Activated naive CD8-positive, alpha-beta T cell treated with anti-CD3 and anti-CD28 coated beads, Interleukin-2, amount 50 U/mL, for 24 hours (primary cell): Measurements from ENCODE around the gene MCM9.
"Not testable (repeated sequence)": the region's sequence is repeated elsewhere in the genome, so short reads cannot be mapped to it uniquely, and the experiment has no call there.

ENCODE experiments used
- ATAC-seq: fragments of 150-1000 bp; cut with Tn5 transposase; one replicate; pipeline ENCODE4 v1.10.0; 2021
- DNase-seq: peaks from one replicate; pipeline ENCODE4 v3.0.0; 2021
- H3K27ac Mint-ChIP-seq: one replicate; pipeline ENCODE4 v1.8.0; 2021; ENCODE audit warnings: mild to moderate bottlenecking, mixed read lengths
- H3K27me3 Mint-ChIP-seq: one replicate; pipeline ENCODE4 v1.8.0; 2021; ENCODE audit warnings: mixed read lengths
- H3K36me3 Mint-ChIP-seq: one replicate; pipeline ENCODE4 v1.8.0; 2021; ENCODE audit warnings: low read depth, mixed read lengths
- H3K4me1 Mint-ChIP-seq: one replicate; pipeline ENCODE4 v1.8.0; 2021; ENCODE audit warnings: mixed read lengths
- H3K4me3 Mint-ChIP-seq: one replicate; pipeline ENCODE4 v1.8.0; 2021; ENCODE audit warnings: mild to moderate bottlenecking, moderate library complexity, mixed read lengths
- H3K9me3 Mint-ChIP-seq: one replicate; pipeline ENCODE4 v1.8.0; 2021; ENCODE audit warnings: mixed read lengths

The MCM9 gene

GRCh38 chr6:118872726-118873125 lies 62.2 kb downstream of the MCM9 start:
- Mint-ChIP-seq H3K4me1 (peaks cover 56% of the 10 kb centered on the region), H3K27ac (no peak overlapping the region), H3K9me3 (no peaks in the 10 kb centered on the region), H3K27me3 (no peaks in the 10 kb centered on the region), H3K4me3 (no peak overlapping the region), H3K36me3 (peaks cover 24% of the 10 kb centered on the region)
- no peak for DNase-seq
- no peak for ATAC-seq

DNA sequence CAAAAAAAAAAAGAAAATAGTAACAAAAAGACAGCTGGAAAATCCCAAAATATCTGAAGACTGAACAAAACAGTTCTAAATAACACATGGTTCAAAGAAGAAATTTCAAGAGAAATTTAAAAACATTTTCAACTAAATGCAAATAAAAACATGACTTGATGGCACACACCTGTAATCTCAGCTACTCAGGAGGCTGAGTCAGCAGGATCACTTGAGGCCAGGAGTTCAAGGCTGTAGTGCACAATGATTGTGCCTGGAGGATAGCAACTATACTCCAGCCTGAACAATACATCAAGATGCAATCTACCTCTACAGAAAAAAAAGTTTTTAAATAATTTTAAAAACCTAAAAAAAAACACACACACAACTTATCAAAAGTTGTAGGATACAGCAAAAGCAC lies 62.6 kb downstream of the MCM9 start:
- ATAC-seq = no peak
- Mint-ChIP-seq H3K4me3 (no peak overlapping the region), H3K36me3 (peaks cover 21% of the 10 kb centered on the region), H3K4me1 (peaks cover 52% of the 10 kb centered on the region), H3K9me3 (no peaks in the 10 kb centered on the region), H3K27me3 (no peaks in the 10 kb centered on the region), H3K27ac (no peak overlapping the region)
- no peak for DNase-seq

DNA sequence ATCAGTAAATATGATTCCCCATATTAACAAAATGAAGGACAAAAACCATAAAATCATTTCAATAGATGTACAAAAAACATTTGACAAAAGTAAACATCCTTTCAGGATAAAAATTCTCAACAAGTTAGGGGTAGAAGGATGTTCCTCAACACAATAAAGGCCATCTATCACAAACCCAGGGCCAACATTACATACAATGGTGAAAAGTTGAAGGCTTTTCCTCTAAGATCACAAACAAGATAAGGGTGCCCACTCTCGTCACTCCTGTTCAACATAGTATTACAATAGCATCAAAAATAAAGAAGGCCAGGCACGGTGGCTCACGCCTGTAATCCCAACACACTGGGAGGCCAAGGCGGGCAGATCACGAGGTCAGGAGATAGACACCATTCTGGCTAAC lies 63.6 kb downstream of the MCM9 start:
- DNase-seq (no peak), ATAC-seq (no peak)
- no peak overlapping the region for H3K4me3 Mint-ChIP-seq
- peaks cover 26% of the 10 kb centered on the region for H3K36me3 Mint-ChIP-seq
- H3K4me1 Mint-ChIP-seq = peaks cover 43% of the 10 kb centered on the region
- peaks cover 3% of the 10 kb centered on the region for H3K9me3 Mint-ChIP-seq
- H3K27me3 Mint-ChIP-seq = no peaks in the 10 kb centered on the region
- no peak overlapping the region for H3K27ac Mint-ChIP-seq

GRCh38 chr6:118869894-118870589 lies 64.9 kb downstream of the MCM9 start:
- Mint-ChIP-seq H3K4me1 (peaks cover 44% of the 10 kb centered on the region), H3K27ac (peak overlapping the region; percentile 79), H3K9me3 (peaks cover 6% of the 10 kb centered on the region), H3K36me3 (peaks cover 30% of the 10 kb centered on the region), H3K27me3 (no peaks in the 10 kb centered on the region), H3K4me3 (no peak overlapping the region)
- ATAC-seq = peak; percentile 20
- no peak for DNase-seq

DNA sequence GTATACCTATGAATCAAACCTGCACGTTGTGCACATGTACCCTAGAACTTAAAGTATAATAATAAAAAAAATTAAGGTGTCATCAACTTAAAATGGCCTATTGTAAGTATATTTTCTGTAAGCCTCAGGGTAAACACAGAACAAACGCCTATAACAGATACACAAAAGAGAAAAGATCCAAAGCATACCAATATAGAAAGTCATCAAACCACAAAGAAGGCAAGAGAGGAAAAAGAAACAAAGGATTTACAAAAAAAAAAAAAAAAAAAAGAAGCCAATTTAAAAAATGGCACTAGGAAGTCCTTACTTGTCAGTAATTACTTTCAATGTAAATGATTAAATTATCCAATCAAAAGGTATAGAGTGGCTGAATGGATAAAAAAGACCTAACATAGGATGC lies 65.6 kb downstream of the MCM9 start:
- peak overlapping the region; percentile 79 for H3K27ac Mint-ChIP-seq
- peaks cover 30% of the 10 kb centered on the region for H3K36me3 Mint-ChIP-seq
- ATAC-seq = no peak
- peaks cover 6% of the 10 kb centered on the region for H3K9me3 Mint-ChIP-seq
- DNase-seq = no peak
- H3K4me3 Mint-ChIP-seq = no peak overlapping the region
- H3K4me1 Mint-ChIP-seq = peaks cover 51% of the 10 kb centered on the region
- no peaks in the 10 kb centered on the region for H3K27me3 Mint-ChIP-seq

GRCh38 chr6:118868901-118869300 lies 66.1 kb downstream of the MCM9 start:
- H3K4me3 Mint-ChIP-seq, H3K27ac Mint-ChIP-seq, ATAC-seq, H3K27me3 Mint-ChIP-seq, DNase-seq, H3K9me3 Mint-ChIP-seq: not testable (repeated sequence)
- Mint-ChIP-seq H3K36me3 (peaks cover 30% of the 10 kb centered on the region), H3K4me1 (peaks cover 56% of the 10 kb centered on the region)

DNA sequence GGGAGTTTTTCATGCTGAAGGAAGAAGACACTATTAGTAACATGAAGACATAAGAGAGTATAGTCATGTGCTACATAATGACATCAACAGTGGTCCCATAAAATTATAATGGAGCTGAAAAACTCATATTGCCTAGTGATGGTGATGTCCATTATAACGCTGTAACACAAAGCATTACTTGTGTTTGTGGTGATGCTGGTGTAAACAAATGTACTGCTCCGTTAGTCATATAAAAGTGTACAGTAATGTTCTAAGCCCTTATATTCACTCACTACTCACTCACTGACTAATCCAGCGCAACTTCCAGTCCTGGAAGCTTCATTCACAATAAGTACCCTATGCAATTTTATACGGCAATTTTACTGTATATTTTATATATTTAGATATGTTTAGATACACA lies 67.8 kb downstream of the MCM9 start:
- Mint-ChIP-seq H3K4me1 (peaks cover 59% of the 10 kb centered on the region), H3K27ac (no peak overlapping the region), H3K4me3 (no peak overlapping the region), H3K27me3 (no peaks in the 10 kb centered on the region), H3K9me3 (peaks cover 6% of the 10 kb centered on the region), H3K36me3 (peaks cover 37% of the 10 kb centered on the region)
- DNase-seq (no peak), ATAC-seq (no peak)

- DNase-seq (no peak), ATAC-seq (no peak)
- H3K4me1 Mint-ChIP-seq = peaks cover 50% of the 10 kb centered on the region
- peak overlapping the region; percentile 56 for H3K27ac Mint-ChIP-seq
- no peak overlapping the region for H3K4me3 Mint-ChIP-seq
- H3K36me3 Mint-ChIP-seq = peaks cover 31% of the 10 kb centered on the region
- no peaks in the 10 kb centered on the region for H3K27me3 Mint-ChIP-seq
- peaks cover 6% of the 10 kb centered on the region for H3K9me3 Mint-ChIP-seq
Measured at GRCh38 chr6:118865100-118865391, 69.9 kb downstream of the MCM9 start.

DNA sequence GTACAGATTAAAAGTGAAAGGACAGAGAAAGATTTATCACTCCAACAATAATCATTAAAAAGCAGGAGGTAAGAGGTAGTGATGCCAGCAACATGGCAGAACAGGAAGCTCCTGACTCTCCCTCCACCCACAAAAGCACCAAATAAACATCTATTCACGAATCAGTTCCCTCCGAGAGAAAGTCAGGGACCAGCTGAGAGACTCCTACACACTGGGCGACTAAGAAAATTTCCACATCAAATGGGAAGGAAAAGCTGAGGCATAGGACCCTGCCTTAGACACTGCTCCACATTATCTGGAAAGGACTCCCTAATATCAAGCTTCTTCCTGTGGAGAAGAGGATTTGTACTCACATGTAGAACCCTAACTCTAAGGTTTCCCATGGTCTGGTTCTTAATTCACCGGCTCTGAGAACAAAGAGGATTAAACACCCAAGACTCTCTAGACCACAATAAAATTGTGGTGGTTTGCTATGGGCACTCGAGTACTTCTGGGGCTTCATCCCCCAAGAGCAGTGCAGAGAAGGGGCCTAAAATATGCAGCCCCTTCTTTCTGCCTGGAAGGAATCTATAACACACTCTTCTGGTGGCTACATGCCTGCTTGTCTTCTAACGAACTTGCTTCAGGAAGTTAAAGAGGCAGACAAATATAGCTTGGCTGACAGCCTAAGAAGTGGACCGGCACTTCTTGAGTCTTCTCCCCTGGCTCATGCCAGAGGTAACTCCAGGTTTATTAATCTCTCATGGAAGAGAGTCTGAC lies 70.4 kb downstream of the MCM9 start:
- peak; percentile 59 for ATAC-seq
- peaks cover 6% of the 10 kb centered on the region for H3K9me3 Mint-ChIP-seq
- peak overlapping the region; percentile 56 for H3K27ac Mint-ChIP-seq

DNA sequence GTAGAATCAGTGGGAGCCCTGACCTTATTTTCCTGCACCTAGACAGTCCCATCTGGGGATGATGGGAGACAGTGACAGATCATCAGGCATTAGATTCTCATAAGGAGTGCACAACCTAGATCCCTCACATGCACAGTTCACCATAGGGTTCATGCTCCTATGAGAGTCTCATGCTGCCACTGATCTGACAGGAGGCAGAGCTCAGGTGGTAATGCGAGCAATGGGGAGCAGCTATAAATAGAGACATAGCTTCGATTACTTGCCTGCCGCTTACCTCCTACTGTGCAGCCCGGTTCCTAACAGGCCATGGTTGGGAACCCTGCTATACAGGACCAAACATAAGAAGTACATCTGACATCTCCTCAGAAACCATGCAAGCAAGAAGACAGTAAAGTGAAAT lies 72.5 kb downstream of the MCM9 start:
- Mint-ChIP-seq H3K4me1 (peaks cover 49% of the 10 kb centered on the region), H3K4me3 (no peak overlapping the region), H3K36me3 (peaks cover 27% of the 10 kb centered on the region), H3K27me3 (no peaks in the 10 kb centered on the region), H3K9me3 (peaks cover 6% of the 10 kb centered on the region), H3K27ac (no peak overlapping the region)
- DNase-seq (no peak), ATAC-seq (no peak)

More for the DNA sequence above, 70.4 kb downstream of the MCM9 start:
- DNase-seq = no peak
- peaks cover 50% of the 10 kb centered on the region for H3K4me1 Mint-ChIP-seq
- peaks cover 29% of the 10 kb centered on the region for H3K36me3 Mint-ChIP-seq
- H3K27me3 Mint-ChIP-seq = no peaks in the 10 kb centered on the region
- H3K4me3 Mint-ChIP-seq = peak overlapping the region; percentile 59

GRCh38 chr6:118860880-118861279 lies 74.1 kb downstream of the MCM9 start:
- H3K4me1 Mint-ChIP-seq = peaks cover 49% of the 10 kb centered on the region
- no peaks in the 10 kb centered on the region for H3K27me3 Mint-ChIP-seq
- H3K36me3 Mint-ChIP-seq = peaks cover 19% of the 10 kb centered on the region
- ATAC-seq (no peak), DNase-seq (no peak)
- no peak overlapping the region for H3K27ac Mint-ChIP-seq
- no peak overlapping the region for H3K4me3 Mint-ChIP-seq
- H3K9me3 Mint-ChIP-seq = no peaks in the 10 kb centered on the region

- Mint-ChIP-seq H3K36me3 (peaks cover 19% of the 10 kb centered on the region), H3K27ac (no peak overlapping the region), H3K4me3 (no peak overlapping the region), H3K9me3 (no peaks in the 10 kb centered on the region), H3K27me3 (no peaks in the 10 kb centered on the region), H3K4me1 (peaks cover 49% of the 10 kb centered on the region)
- DNase-seq = no peak
- ATAC-seq = no peak
Measured at GRCh38 chr6:118860363-118860762, 74.6 kb downstream of the MCM9 start.

- H3K4me1 Mint-ChIP-seq = peaks cover 47% of the 10 kb centered on the region
- no peak overlapping the region for H3K27ac Mint-ChIP-seq
- no peak for ATAC-seq
- no peak for DNase-seq
- H3K36me3 Mint-ChIP-seq = peaks cover 19% of the 10 kb centered on the region
- no peaks in the 10 kb centered on the region for H3K9me3 Mint-ChIP-seq
- no peaks in the 10 kb centered on the region for H3K27me3 Mint-ChIP-seq
- H3K4me3 Mint-ChIP-seq = no peak overlapping the region
Measured at GRCh38 chr6:118859517-118860064, 75.4 kb downstream of the MCM9 start.

- ATAC-seq (no peak), DNase-seq (no peak)
- peaks cover 18% of the 10 kb centered on the region for H3K36me3 Mint-ChIP-seq
- no peaks in the 10 kb centered on the region for H3K27me3 Mint-ChIP-seq
- H3K4me1 Mint-ChIP-seq = peaks cover 30% of the 10 kb centered on the region
- H3K9me3 Mint-ChIP-seq = no peaks in the 10 kb centered on the region
- no peak overlapping the region for H3K4me3 Mint-ChIP-seq
- no peak overlapping the region for H3K27ac Mint-ChIP-seq
Measured at GRCh38 chr6:118856301-118856700, 78.7 kb downstream of the MCM9 start.

- Mint-ChIP-seq H3K36me3 (peaks cover 8% of the 10 kb centered on the region), H3K27me3 (no peaks in the 10 kb centered on the region), H3K4me1 (peaks cover 10% of the 10 kb centered on the region), H3K9me3 (no peaks in the 10 kb centered on the region), H3K27ac (no peak overlapping the region), H3K4me3 (no peak overlapping the region)
- DNase-seq (no peak), ATAC-seq (no peak)
Measured at GRCh38 chr6:118853408-118853807, 81.6 kb downstream of the MCM9 start.
